Measurements from ENCODE around the gene IKZF2.

DNA sequence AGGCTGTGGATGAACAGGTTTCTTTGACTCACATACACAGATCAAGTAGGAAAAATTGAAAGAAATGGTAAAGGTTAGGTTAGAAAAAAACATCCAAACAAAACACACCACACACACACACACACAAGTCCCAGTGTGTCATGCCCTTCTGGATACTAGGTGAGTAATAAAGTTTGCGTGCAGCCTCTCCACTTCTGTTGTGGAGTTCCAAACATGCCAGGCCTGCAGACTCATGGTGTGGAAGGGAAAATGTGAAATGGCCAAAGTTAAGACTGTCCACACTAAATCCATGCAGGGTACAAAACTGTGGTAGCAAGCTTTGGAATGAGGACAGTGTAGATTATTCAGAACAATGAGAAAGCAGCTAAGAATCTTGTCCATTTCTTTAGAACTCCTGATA, 114.6 kb downstream of the IKZF2 start:
- TF ChIP-seq CTCF (conservative IDR thresholded peaks at IDR 0.05; ENCODE audit: low read depth, low read length) (no peak), BHLHE40 (IDR thresholded peaks at IDR 0.05; ENCODE audit: low read depth, low read length) (no peak), POLR2A (IDR thresholded peaks at IDR 0.05; ENCODE audit: low read depth, low read length) (no peak), FOS (IDR thresholded peaks at IDR 0.05; ENCODE audit: low read depth, low read length) (peak; percentile 32; the same call in 1 of the 2 replicates), MAFK (IDR thresholded peaks at IDR 0.05; ENCODE audit: low read depth, low read length) (no peak), RCOR1 (IDR thresholded peaks at IDR 0.05; ENCODE audit: insufficient replicate concordance, low read length) (no peak), CHD1 (IDR thresholded peaks at IDR 0.05; ENCODE audit: low read depth, low read length) (no peak)
- TF ChIP-seq, protein P1, sequence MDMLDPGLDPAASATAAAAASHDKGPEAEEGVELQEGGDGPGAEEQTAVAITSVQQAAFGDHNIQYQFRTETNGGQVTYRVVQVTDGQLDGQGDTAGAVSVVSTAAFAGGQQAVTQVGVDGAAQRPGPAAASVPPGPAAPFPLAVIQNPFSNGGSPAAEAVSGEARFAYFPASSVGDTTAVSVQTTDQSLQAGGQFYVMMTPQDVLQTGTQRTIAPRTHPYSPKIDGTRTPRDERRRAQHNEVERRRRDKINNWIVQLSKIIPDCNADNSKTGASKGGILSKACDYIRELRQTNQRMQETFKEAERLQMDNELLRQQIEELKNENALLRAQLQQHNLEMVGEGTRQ (IDR thresholded peaks at IDR 0.05; ENCODE audit: low read depth, low read length): no peak

Measured in IMR-90 (cell line).